ENCODE data around the gene ARHGAP24. TPM values are rescaled to one million over a fixed set of nuclear protein-coding genes. Genes with fewer than 3 reads are reported as not detected.
A peak's percentile ranks its signal among the peaks of the same experiment; 100 is the strongest.

Gene ARHGAP24
- polyA plus RNA-seq, 3 donors = 12.5 to 32.0 (median 18.8) TPM

GRCh38 chr4:85489273-85489981 is 14.5 kb downstream of the ARHGAP24 start:
- Mint-ChIP-seq H3K9me3 (peaks cover 0 to 2% (median 0%) of the 10 kb centered on the region in 7 donors), H3K27me3 (ENCODE audit: low read depth in 3 of 3) (peaks cover 0 to 3% (median 1%) of the 10 kb centered on the region in 3 donors), H3K36me3 (peaks cover 8 to 11% of the 10 kb centered on the region in 2 donors), H3K4me3 (no peak overlapping the region), H3K4me1 (no peaks in the 10 kb centered on the region), H3K27ac (peak overlapping the region in 1 of 7 donors; percentile 8)
- WGBS (ENCODE audit: insufficient coverage) = no CpG with 5 or more reads among the region's 3 CpGs
- no peak for DNase-seq
- Histone ChIP-seq H2AFZ (ENCODE audit: insufficient read depth, low read depth, low read length, poor library complexity, severe bottlenecking) (no peak overlapping the region), H4K20me1 (ENCODE audit: insufficient read depth, low read length) (peaks cover 68% of the 10 kb centered on the region), H3K4me3 (replicated peaks in 1 of 3; ENCODE audit: low read depth in 2 of 3, low read length in 3 of 3) (no peak overlapping the region), H3K9ac (ENCODE audit: insufficient read depth, low read length, poor library complexity, severe bottlenecking) (no peak overlapping the region), H3K4me1 (ENCODE audit: control insufficient read depth in 1 of 2, insufficient read depth in 2 of 2, low read length in 2 of 2) (no peaks in the 10 kb centered on the region), H3K9me3 (replicated peaks in 1 of 2; ENCODE audit: control insufficient read depth in 1 of 2, insufficient read depth in 1 of 2, low read length in 2 of 2) (no peaks in the 10 kb centered on the region), H3K36me3 (replicated peaks in 1 of 2; ENCODE audit: control insufficient read depth in 1 of 2, insufficient read depth in 2 of 2, low read length in 2 of 2) (no peaks in the 10 kb centered on the region), H3K27ac (ENCODE audit: low read depth in 1 of 2, low read length in 2 of 2) (no peak overlapping the region), H3K79me2 (ENCODE audit: insufficient read depth, low read length) (peaks cover 47% of the 10 kb centered on the region), H3K27me3 (ENCODE audit: control insufficient read depth in 2 of 2, insufficient read depth in 2 of 2, low read length in 2 of 2) (no peaks in the 10 kb centered on the region), H3K4me2 (replicated peaks; ENCODE audit: extremely low read depth, low read length, poor library complexity, severe bottlenecking) (no peak overlapping the region)
- TF ChIP-seq, protein P1, sequence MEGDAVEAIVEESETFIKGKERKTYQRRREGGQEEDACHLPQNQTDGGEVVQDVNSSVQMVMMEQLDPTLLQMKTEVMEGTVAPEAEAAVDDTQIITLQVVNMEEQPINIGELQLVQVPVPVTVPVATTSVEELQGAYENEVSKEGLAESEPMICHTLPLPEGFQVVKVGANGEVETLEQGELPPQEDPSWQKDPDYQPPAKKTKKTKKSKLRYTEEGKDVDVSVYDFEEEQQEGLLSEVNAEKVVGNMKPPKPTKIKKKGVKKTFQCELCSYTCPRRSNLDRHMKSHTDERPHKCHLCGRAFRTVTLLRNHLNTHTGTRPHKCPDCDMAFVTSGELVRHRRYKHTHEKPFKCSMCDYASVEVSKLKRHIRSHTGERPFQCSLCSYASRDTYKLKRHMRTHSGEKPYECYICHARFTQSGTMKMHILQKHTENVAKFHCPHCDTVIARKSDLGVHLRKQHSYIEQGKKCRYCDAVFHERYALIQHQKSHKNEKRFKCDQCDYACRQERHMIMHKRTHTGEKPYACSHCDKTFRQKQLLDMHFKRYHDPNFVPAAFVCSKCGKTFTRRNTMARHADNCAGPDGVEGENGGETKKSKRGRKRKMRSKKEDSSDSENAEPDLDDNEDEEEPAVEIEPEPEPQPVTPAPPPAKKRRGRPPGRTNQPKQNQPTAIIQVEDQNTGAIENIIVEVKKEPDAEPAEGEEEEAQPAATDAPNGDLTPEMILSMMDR (IDR thresholded peaks at IDR 0.05) = no peak
- intact Hi-C loops (cut with micrococcal nuclease) = no loop called here

DNA sequence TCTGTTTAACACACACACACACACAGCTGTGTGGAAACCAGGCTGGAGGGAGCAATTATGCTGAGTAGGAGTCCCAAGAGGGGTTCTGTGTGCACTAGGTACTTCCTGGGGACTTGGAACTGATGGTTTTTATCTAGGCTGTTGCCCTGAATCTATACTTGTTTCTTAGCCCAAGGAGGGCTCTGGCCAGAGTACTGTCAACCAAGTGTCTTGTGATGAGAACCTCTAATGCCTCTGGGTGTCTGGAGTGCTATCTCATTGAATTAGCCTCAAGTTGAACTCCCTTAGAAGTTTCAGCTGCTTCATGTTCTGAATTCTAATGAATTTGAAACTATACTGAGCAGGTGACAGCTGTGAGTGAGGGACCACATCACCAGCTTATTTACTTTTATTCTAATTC is 16.6 kb downstream of the ARHGAP24 start:
- Histone ChIP-seq H3K4me3 (replicated peaks in 1 of 3; ENCODE audit: low read depth in 2 of 3, low read length in 3 of 3) (no peak overlapping the region), H3K9me3 (replicated peaks in 1 of 2; ENCODE audit: control insufficient read depth in 1 of 2, insufficient read depth in 1 of 2, low read length in 2 of 2) (no peaks in the 10 kb centered on the region), H3K27ac (ENCODE audit: low read depth in 1 of 2, low read length in 2 of 2) (no peak overlapping the region), H4K20me1 (ENCODE audit: insufficient read depth, low read length) (peaks cover 51% of the 10 kb centered on the region), H3K79me2 (ENCODE audit: insufficient read depth, low read length) (peaks cover 44% of the 10 kb centered on the region), H3K4me2 (replicated peaks; ENCODE audit: extremely low read depth, low read length, poor library complexity, severe bottlenecking) (no peak overlapping the region), H3K9ac (ENCODE audit: insufficient read depth, low read length, poor library complexity, severe bottlenecking) (no peak overlapping the region), H3K36me3 (replicated peaks in 1 of 2; ENCODE audit: control insufficient read depth in 1 of 2, insufficient read depth in 2 of 2, low read length in 2 of 2) (no peaks in the 10 kb centered on the region), H3K4me1 (ENCODE audit: control insufficient read depth in 1 of 2, insufficient read depth in 2 of 2, low read length in 2 of 2) (peaks cover 0 to 1% of the 10 kb centered on the region in 2 donors), H3K27me3 (ENCODE audit: control insufficient read depth in 2 of 2, insufficient read depth in 2 of 2, low read length in 2 of 2) (no peaks in the 10 kb centered on the region), H2AFZ (ENCODE audit: insufficient read depth, low read depth, low read length, poor library complexity, severe bottlenecking) (no peak overlapping the region)
- no peak overlapping the region for H3K4me3 Mint-ChIP-seq
- peaks cover 10 to 18% of the 10 kb centered on the region in 2 donors for H3K36me3 Mint-ChIP-seq
- H3K4me1 Mint-ChIP-seq = peaks cover 4% of the 10 kb centered on the region
- TF ChIP-seq, protein P1 (IDR thresholded peaks at IDR 0.05) = no peak
- no peak overlapping the region for H3K27ac Mint-ChIP-seq
- DNase-seq = no peak
- peaks cover 0 to 7% (median 2%) of the 10 kb centered on the region in 7 donors for H3K9me3 Mint-ChIP-seq
- intact Hi-C loops (cut with micrococcal nuclease) = no loop called here
- H3K27me3 Mint-ChIP-seq (ENCODE audit: low read depth in 3 of 3) = peaks cover 0 to 3% (median 1%) of the 10 kb centered on the region in 3 donors

Measured in CD14-positive monocyte (primary cell).